Body of pancreas (tissue), 4 donors: ENCODE data around the gene RAB13.
A peak's percentile ranks its signal among the peaks of the same experiment; 100 is the strongest.

ENCODE experiments used
- CTCF ChIP-seq, 7 experiments: fragments of 450-650 bp in 4 of 7; fragments of 200-600 bp in 3 of 7; sonication (generic) in 3 of 7; IDR thresholded peaks; one replicate each; pipeline ENCODE4 v1.5.1; 2016 to 2019; ENCODE audit warnings: antibody characterized with exemption in 7 of 7
- POLR2A ChIP-seq, 3 donors: fragments of 450-650 bp; IDR thresholded peaks; one replicate each; pipeline ENCODE4 v1.6.1; 2016; ENCODE audit warnings: antibody characterized with exemption in 3 of 3, mild to moderate bottlenecking in 2 of 3

- TF ChIP-seq POLR2A (IDR thresholded peaks at IDR 0.05) (peak; percentile 93 to 98 (median 98)), CTCF (IDR thresholded peaks at IDR 0.05) (peak in 6 of 7 experiments; percentile 15 to 44 (median 26))
These were observed 18.8 kb downstream of the RAB13 start, which contains the start of gene CREB3L4 for GRCh38 chr1:153967107-153967999.
